DMS 273 treated with DMSO at 0.1 percent for 48 hours (cell line): ENCODE measurements around the gene NRXN3.

Experiments
- DNase-seq: peaks from one replicate; lab custom pipeline; 2025; lab: John Stamatoyannopoulos, UW

NRXN3 gene

GRCh38 chr14:78638926-78639325, 468.8 kb downstream of the NRXN3 start:
- no peak for DNase-seq

GRCh38 chr14:78644824-78645559, 474.8 kb downstream of the NRXN3 start:
- DNase-seq = no peak

- no peak for DNase-seq
Measured at GRCh38 chr14:78652727-78653126, 482.6 kb downstream of the NRXN3 start.

GRCh38 chr14:78653173-78653572, 483.0 kb downstream of the NRXN3 start:
- no peak for DNase-seq

- DNase-seq = no peak
Measured at GRCh38 chr14:78657451-78657850, 487.3 kb downstream of the NRXN3 start.

GRCh38 chr14:78664841-78665240, 494.7 kb downstream of the NRXN3 start:
- no peak for DNase-seq

GRCh38 chr14:78666336-78667056, 496.3 kb downstream of the NRXN3 start:
- DNase-seq = no peak

GRCh38 chr14:78667141-78667540, 497.0 kb downstream of the NRXN3 start:
- no peak for DNase-seq

GRCh38 chr14:78673845-78674244, 503.7 kb downstream of the NRXN3 start:
- no peak for DNase-seq

- no peak for DNase-seq
Measured at GRCh38 chr14:78674820-78675219, 504.6 kb downstream of the NRXN3 start.

- DNase-seq = no peak
Measured at GRCh38 chr14:78683206-78683605, 513.0 kb downstream of the NRXN3 start.

GRCh38 chr14:78683981-78684380, 513.8 kb downstream of the NRXN3 start:
- no peak for DNase-seq

GRCh38 chr14:78688503-78688902, 518.3 kb downstream of the NRXN3 start:
- DNase-seq = no peak

- no peak for DNase-seq
Measured at GRCh38 chr14:78690836-78691235, 520.7 kb downstream of the NRXN3 start.

- no peak for DNase-seq
Measured at GRCh38 chr14:78697341-78697740, 527.2 kb downstream of the NRXN3 start.

GRCh38 chr14:78698991-78699390, 528.8 kb downstream of the NRXN3 start:
- no peak for DNase-seq

GRCh38 chr14:78700236-78700635, 530.1 kb downstream of the NRXN3 start:
- DNase-seq = no peak

- DNase-seq = no peak
Measured at GRCh38 chr14:78701246-78701645, 531.1 kb downstream of the NRXN3 start.

GRCh38 chr14:78704965-78705364, 534.8 kb downstream of the NRXN3 start:
- DNase-seq = no peak

- DNase-seq = no peak
Measured at GRCh38 chr14:78705989-78706388, 535.8 kb downstream of the NRXN3 start.

- no peak for DNase-seq
Measured at GRCh38 chr14:78709795-78710557, 539.8 kb downstream of the NRXN3 start.

GRCh38 chr14:78710963-78711362, 540.8 kb downstream of the NRXN3 start:
- DNase-seq = no peak

GRCh38 chr14:78713716-78714115, 543.5 kb downstream of the NRXN3 start:
- no peak for DNase-seq
